HCT116 (cell line): Measurements from ENCODE around the gene PRDM2. TPM values are rescaled to one million over a fixed set of nuclear protein-coding genes. Genes with fewer than 3 reads are reported as not detected.

ENCODE experiments used
- ATAC-seq: fragments of 200-7000 bp; cut with Tn5 transposase; 2 replicates; pipeline ENCODE4 v1.9.1; 2020; ENCODE audit warnings: mild to moderate bottlenecking, moderate library complexity
- BruUV-seq: library from RNA; stranded (reverse); fragments of 400-500 nt; replicated peaks from 2 replicates; lab custom pipeline; 2021; lab: Mats Ljungman, UMichigan
- CTCF ChIA-PET: fragments of 300-600 bp; sonication (Branson Sonifier 250); formaldehyde crosslinking; loops from one replicate; lab custom pipeline; 2021; ENCODE audit warnings: antibody characterized with exemption; lab: Charles Lee
- POLR2A ChIA-PET: fragments of 300-600, 350-600 bp; sonication (Branson Sonifier 250); formaldehyde crosslinking; loops from one replicate; lab custom pipeline; 2021; ENCODE audit warnings: antibody characterized with exemption; lab: Charles Lee
- RAD21 ChIA-PET, 2 experiments: fragments of 300-600 bp; sonication (Branson Sonifier 250); formaldehyde crosslinking; loops; one replicate each; lab custom pipeline; 2023; ENCODE audit warnings: low total read pairs in 2 of 2; ENCODE audit not compliant: uncharacterized antibody in 2 of 2, unreplicated experiment in 2 of 2, low non-redundant PET in 1 of 2; lab: Charles Lee
- DNase-seq: peaks from one replicate; pipeline ENCODE4 v3.0.0-alpha.2; 2010; ENCODE audit warnings: low read depth, low spot score
- H2AFZ ChIP-seq: fragments of 200-600 bp; shearing (Covaris generic), sonication (generic); 2 replicates; pipeline ENCODE4 v1.6.1; 2017; ENCODE audit warnings: low read depth, mixed run types, mixed read lengths, antibody characterized with exemption, low read length; ENCODE audit not compliant: poor library complexity, severe bottlenecking
- H3K27ac ChIP-seq: 2 replicates; pipeline ENCODE4 v1.5.1; 2012; ENCODE audit warnings: low read depth, low read length
- H3K27me3 ChIP-seq: fragments of 200-600 bp; sonication (generic); 2 replicates; pipeline ENCODE4 v1.6.1; 2016; ENCODE audit warnings: mixed run types, low read length, mixed read lengths; ENCODE audit not compliant: insufficient read depth
- H3K36me3 ChIP-seq, 2 experiments: fragments of 200-500 bp in 1 of 2; fragments of 200-600 bp in 1 of 2; sonication (Bioruptor generic) in 1 of 2; sonication (generic) in 1 of 2; 2 replicates each; pipeline versions ENCODE4 v1.5.1 to v1.6.1; 2014 to 2016; ENCODE audit warnings: low read length in 2 of 2, inconsistent platforms in 1 of 2, mixed read lengths in 1 of 2, mixed run types in 1 of 2; ENCODE audit not compliant: insufficient read depth in 2 of 2, control insufficient read depth in 1 of 2
- H3K4me1 ChIP-seq, 2 experiments: fragments of 200-600 bp in 1 of 2; sonication (generic) in 1 of 2; 2 replicates each; pipeline versions ENCODE4 v1.5.1 to v1.6.1; 2012 to 2017; ENCODE audit warnings: low read length in 2 of 2, inconsistent platforms in 1 of 2, mild to moderate bottlenecking in 1 of 2, mixed read lengths in 1 of 2, mixed run types in 1 of 2, moderate library complexity in 1 of 2; ENCODE audit not compliant: insufficient read depth in 2 of 2, control insufficient read depth in 1 of 2
- H3K4me2 ChIP-seq: fragments of 200-600 bp; sonication (generic); 2 replicates; pipeline ENCODE4 v1.6.1; 2017; ENCODE audit warnings: mixed run types, low read length, mixed read lengths
- H3K4me3 ChIP-seq, 2 experiments: fragments of 200-600 bp in 1 of 2; sonication (generic) in 1 of 2; replicated peaks in 1 of 2; 2 replicates each; pipeline ENCODE4 v1.5.1; 2011 to 2016; ENCODE audit warnings: low read length in 2 of 2, control low read depth in 1 of 2, low read depth in 1 of 2, mild to moderate bottlenecking in 1 of 2, mixed read lengths in 1 of 2, mixed run types in 1 of 2
- H3K79me2 ChIP-seq: fragments of 200-600 bp; sonication (generic); 2 replicates; pipeline ENCODE4 v1.6.1; 2017; ENCODE audit warnings: mild to moderate bottlenecking, mixed run types, low read length, moderate library complexity, mixed read lengths; ENCODE audit not compliant: insufficient read depth
- H3K9ac ChIP-seq: fragments of 200-600 bp; sonication (generic); 2 replicates; pipeline ENCODE4 v1.6.1; 2016; ENCODE audit warnings: low read length, mixed read lengths
- H3K9me2 ChIP-seq: fragments of 200-600 bp; sonication (generic), shearing (Covaris generic); 2 replicates; pipeline ENCODE4 v1.6.1; 2017; ENCODE audit warnings: mixed run types, mild to moderate bottlenecking, moderate library complexity; ENCODE audit not compliant: insufficient read depth
- H3K9me3 ChIP-seq, 2 experiments: fragments of 200-500 bp in 1 of 2; fragments of 200-600 bp in 1 of 2; sonication (Bioruptor generic) in 1 of 2; sonication (generic) in 1 of 2; 2 replicates each; pipeline ENCODE4 v1.6.1; 2014 to 2017; ENCODE audit warnings: low read length in 2 of 2, mixed read lengths in 2 of 2, inconsistent platforms in 1 of 2, low read depth in 1 of 2, mild to moderate bottlenecking in 1 of 2, mixed run types in 1 of 2, moderate library complexity in 1 of 2; ENCODE audit not compliant: control insufficient read depth in 1 of 2, insufficient read depth in 1 of 2
- H4K20me1 ChIP-seq: fragments of 200-600 bp; sonication (generic), shearing (Covaris generic); 2 replicates; pipeline ENCODE4 v1.6.1; 2017; ENCODE audit warnings: mixed run types, mild to moderate bottlenecking, moderate library complexity; ENCODE audit not compliant: insufficient read depth
- ATF3 ChIP-seq: IDR thresholded peaks from 2 replicates; pipeline ENCODE4 v1.6.1; 2012
- CBX3 ChIP-seq: IDR thresholded peaks from 2 replicates; pipeline ENCODE4 v1.6.1; 2012; ENCODE audit warnings: low read depth
- CEBPB ChIP-seq: IDR thresholded peaks from 2 replicates; pipeline ENCODE4 v1.6.1; 2012; ENCODE audit warnings: low read depth
- EGR1 ChIP-seq: IDR thresholded peaks from 2 replicates; pipeline ENCODE4 v1.6.1; 2012; ENCODE audit warnings: low read depth
- EZH2 ChIP-seq: fragments of 200-600 bp; sonication (generic); IDR thresholded peaks from 2 replicates; pipeline ENCODE4 v1.6.1; 2017; ENCODE audit warnings: antibody characterized with exemption, mixed run types
- EZH2phosphoT487 ChIP-seq: fragments of 200-600 bp; IDR thresholded peaks from 2 replicates; pipeline ENCODE4 v1.6.1; 2018; ENCODE audit warnings: antibody characterized with exemption, borderline replicate concordance
- FOSL1 ChIP-seq: IDR thresholded peaks from 2 replicates; pipeline ENCODE4 v1.6.1; 2012; ENCODE audit warnings: low read depth
- JUND ChIP-seq: IDR thresholded peaks from 2 replicates; pipeline ENCODE4 v1.6.1; 2012
- POLR2A ChIP-seq: IDR thresholded peaks from 2 replicates; pipeline ENCODE4 v1.7.0; 2011; ENCODE audit warnings: borderline replicate concordance; ENCODE audit not compliant: insufficient read depth, insufficient read length; ENCODE audit errors: extremely low read depth
- POLR2AphosphoS5 ChIP-seq: IDR thresholded peaks from 2 replicates; pipeline ENCODE4 v1.6.1; 2011; ENCODE audit warnings: mild to moderate bottlenecking, low read depth, low read length, moderate library complexity
- RAD21 ChIP-seq: IDR thresholded peaks from 2 replicates; pipeline ENCODE4 v1.6.1; 2012; ENCODE audit warnings: low read depth, mild to moderate bottlenecking
- REST ChIP-seq: IDR thresholded peaks from 2 replicates; pipeline ENCODE4 v1.6.1; 2012; ENCODE audit warnings: low read depth
- SIN3A ChIP-seq: IDR thresholded peaks from 2 replicates; pipeline ENCODE4 v1.6.1; 2012; ENCODE audit warnings: low read depth
- SP1 ChIP-seq: IDR thresholded peaks from 2 replicates; pipeline ENCODE4 v1.6.1; 2012; ENCODE audit warnings: low read depth
- TCF7L2 ChIP-seq: IDR thresholded peaks from 2 replicates; pipeline ENCODE4 v1.7.0; 2011; ENCODE audit warnings: borderline replicate concordance, inconsistent platforms; ENCODE audit not compliant: insufficient read depth, insufficient read length; ENCODE audit errors: extremely low read depth
- YY1 ChIP-seq: IDR thresholded peaks from 2 replicates; pipeline ENCODE4 v1.6.1; 2011; ENCODE audit warnings: low read length, low read depth, moderate library complexity, mild to moderate bottlenecking; ENCODE audit not compliant: insufficient replicate concordance; ENCODE audit errors: extremely low read depth
- intact Hi-C: fragments of 100-400 bp; cut with micrococcal nuclease; formaldehyde crosslinking; loops from 2 replicates; pipeline ENCODE4 v1.10.0; 2022
- total RNA-seq: library from RNA; stranded (reverse); gene quantifications from one replicate; pipeline ENCODE4 v1.2.1, GENCODE V29; 2021; ENCODE audit not compliant: unreplicated experiment
- TF ChIP-seq, protein P1 (sequence below): IDR thresholded peaks from 2 replicates; pipeline ENCODE4 v1.6.1; 2012
- TF ChIP-seq, protein P2 (sequence below): IDR thresholded peaks from 2 replicates; pipeline ENCODE4 v1.6.1; 2011; ENCODE audit warnings: mild to moderate bottlenecking, low read length, moderate library complexity; ENCODE audit not compliant: insufficient replicate concordance; ENCODE audit errors: extremely low read depth

Gene PRDM2
- total RNA-seq, 1 experiment from 2014 or later: 17.3 TPM

DNA sequence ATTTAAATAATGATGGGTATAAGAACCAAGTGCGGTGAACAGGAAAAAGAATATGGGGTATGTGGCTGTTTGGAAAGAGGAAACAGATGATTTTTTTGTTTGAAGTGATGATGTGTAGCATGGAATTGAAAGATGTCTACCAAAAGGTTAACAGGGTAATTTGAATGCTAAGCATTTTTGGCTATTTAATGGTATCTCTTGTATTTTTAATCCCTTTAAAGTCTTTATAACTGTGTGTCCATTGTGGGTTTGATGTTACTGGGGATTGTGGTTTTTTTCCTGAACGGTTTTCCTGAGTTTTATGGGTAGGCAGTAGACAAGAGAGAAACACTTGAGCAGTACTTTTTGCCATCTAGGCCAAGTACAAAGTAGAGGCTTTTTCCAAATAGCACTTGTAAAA, 63.2 kb downstream of the PRDM2 start:
- ChIA-PET CTCF (no interaction called here), POLR2A (no interaction called here), RAD21 (no interaction called here)
- H3K27ac ChIP-seq: no peak overlapping the region
- no peaks in the 10 kb centered on the region for H3K9me2 ChIP-seq
- DNase-seq: no peak
- TF ChIP-seq EGR1 (no peak), TCF7L2 (no peak), POLR2A (no peak), EZH2phosphoT487 (no peak), CBX3 (no peak), ATF3 (no peak), JUND (no peak), POLR2AphosphoS5 (no peak), FOSL1 (no peak), REST (no peak), SIN3A (no peak), EZH2 (no peak), YY1 (no peak), SP1 (no peak), RAD21 (no peak), CEBPB (no peak)
- TF ChIP-seq, protein P1, sequence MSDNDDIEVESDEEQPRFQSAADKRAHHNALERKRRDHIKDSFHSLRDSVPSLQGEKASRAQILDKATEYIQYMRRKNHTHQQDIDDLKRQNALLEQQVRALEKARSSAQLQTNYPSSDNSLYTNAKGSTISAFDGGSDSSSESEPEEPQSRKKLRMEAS: no peak
- TF ChIP-seq, protein P2, sequence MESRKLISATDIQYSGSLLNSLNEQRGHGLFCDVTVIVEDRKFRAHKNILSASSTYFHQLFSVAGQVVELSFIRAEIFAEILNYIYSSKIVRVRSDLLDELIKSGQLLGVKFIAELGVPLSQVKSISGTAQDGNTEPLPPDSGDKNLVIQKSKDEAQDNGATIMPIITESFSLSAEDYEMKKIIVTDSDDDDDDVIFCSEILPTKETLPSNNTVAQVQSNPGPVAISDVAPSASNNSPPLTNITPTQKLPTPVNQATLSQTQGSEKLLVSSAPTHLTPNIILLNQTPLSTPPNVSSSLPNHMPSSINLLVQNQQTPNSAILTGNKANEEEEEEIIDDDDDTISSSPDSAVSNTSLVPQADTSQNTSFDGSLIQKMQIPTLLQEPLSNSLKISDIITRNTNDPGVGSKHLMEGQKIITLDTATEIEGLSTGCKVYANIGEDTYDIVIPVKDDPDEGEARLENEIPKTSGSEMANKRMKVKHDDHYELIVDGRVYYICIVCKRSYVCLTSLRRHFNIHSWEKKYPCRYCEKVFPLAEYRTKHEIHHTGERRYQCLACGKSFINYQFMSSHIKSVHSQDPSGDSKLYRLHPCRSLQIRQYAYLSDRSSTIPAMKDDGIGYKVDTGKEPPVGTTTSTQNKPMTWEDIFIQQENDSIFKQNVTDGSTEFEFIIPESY: no peak
- H4K20me1 ChIP-seq: peaks cover 21% of the 10 kb centered on the region; the same call in 1 of the 2 replicates
- no peak overlapping the region for H3K4me2 ChIP-seq
- BruUV-seq: no TSS peak
- no peak overlapping the region for H2AFZ ChIP-seq
- no peak overlapping the region for H3K4me3 ChIP-seq
- H3K9me3 ChIP-seq: no peaks in the 10 kb centered on the region
- H3K4me1 ChIP-seq: peaks cover 56 to 63% of the 10 kb centered on the region in 2 experiments
- no peak for ATAC-seq
- no peaks in the 10 kb centered on the region for H3K36me3 ChIP-seq
- H3K79me2 ChIP-seq: peaks cover 99% of the 10 kb centered on the region
- intact Hi-C loops: no loop called here
- no peaks in the 10 kb centered on the region for H3K27me3 ChIP-seq
- no peak overlapping the region for H3K9ac ChIP-seq
